Prostate gland (tissue), 2 donors: ENCODE measurements around the gene VKORC1L1. TPM values are rescaled to one million over a fixed set of nuclear protein-coding genes. Genes with fewer than 3 reads are reported as not detected.
"Not testable (repeated sequence)": the region's sequence is repeated elsewhere in the genome, so short reads cannot be mapped to it uniquely, and the experiment has no call there.

Experiments
- DNase-seq: peaks from one replicate; pipeline ENCODE4 v3.0.0-alpha.2; 2019; ENCODE audit warnings: low spot score
- H3K27ac ChIP-seq, 2 donors: fragments of 200-600 bp; sonication (generic); 2 replicates each; pipeline ENCODE4 v1.5.1; 2017 to 2019
- H3K27me3 ChIP-seq: fragments of 200-600 bp; sonication (generic); replicated peaks from 2 replicates; pipeline ENCODE4 v1.5.1; 2019; ENCODE audit not compliant: insufficient read depth
- H3K36me3 ChIP-seq, 2 donors: fragments of 200-600 bp; sonication (generic); 1 replicate in 1 of 2; 2 replicates in 1 of 2; pipeline versions ENCODE4 v1.5.1 to v1.8.1; 2017 to 2019
- H3K4me1 ChIP-seq: fragments of 200-600 bp; sonication (generic); replicated peaks from 2 replicates; pipeline ENCODE4 v1.5.1; 2019
- H3K4me3 ChIP-seq, 2 donors: fragments of 200-600 bp; sonication (generic); 2 replicates each; pipeline ENCODE4 v1.5.1; 2017 to 2019
- H3K9me3 ChIP-seq: fragments of 200-600 bp; sonication (generic); 2 replicates; pipeline ENCODE4 v1.5.1; 2017
- CTCF ChIP-seq, 4 experiments: fragments of 200-600 bp in 2 of 4; fragments of 450-650 bp in 2 of 4; sonication (generic) in 2 of 4; IDR thresholded peaks; 1 replicate in 3 of 4; 2 replicates in 1 of 4; pipeline ENCODE4 v1.5.1; 2016 to 2019; ENCODE audit warnings: antibody characterized with exemption in 4 of 4, mild to moderate bottlenecking in 2 of 4, moderate library complexity in 2 of 4
- POLR2A ChIP-seq: fragments of 450-650 bp; IDR thresholded peaks from one replicate; pipeline ENCODE4 v1.6.1; 2016; ENCODE audit warnings: antibody characterized with exemption, mild to moderate bottlenecking
- POLR2AphosphoS5 ChIP-seq: sonication (generic); formaldehyde crosslinking; IDR thresholded peaks from one replicate; pipeline ENCODE4 v1.6.1; 2017; ENCODE audit warnings: antibody characterized with exemption
- WGBS: methylation state at CpG from one replicate; pipeline ENCODE4 v1.1.5; 2018; 5-methylcytosine and 5-hydroxymethylcytosine counted together
- intact Hi-C: fragments of 100-400 bp; cut with DNase I; formaldehyde crosslinking; loops from one replicate; pipeline ENCODE4 v1.14.2; 2022
- total RNA-seq, 2 donors: library from RNA; depleted of rRNA; stranded (reverse); fragments of >200 nt; gene quantifications; one replicate each; pipeline ENCODE4 v1.1.0, GENCODE V29; 2016

VKORC1L1 gene
- total RNA-seq, 2 donors from 2014 or later, result 10.7 to 17.3 TPM

DNA sequence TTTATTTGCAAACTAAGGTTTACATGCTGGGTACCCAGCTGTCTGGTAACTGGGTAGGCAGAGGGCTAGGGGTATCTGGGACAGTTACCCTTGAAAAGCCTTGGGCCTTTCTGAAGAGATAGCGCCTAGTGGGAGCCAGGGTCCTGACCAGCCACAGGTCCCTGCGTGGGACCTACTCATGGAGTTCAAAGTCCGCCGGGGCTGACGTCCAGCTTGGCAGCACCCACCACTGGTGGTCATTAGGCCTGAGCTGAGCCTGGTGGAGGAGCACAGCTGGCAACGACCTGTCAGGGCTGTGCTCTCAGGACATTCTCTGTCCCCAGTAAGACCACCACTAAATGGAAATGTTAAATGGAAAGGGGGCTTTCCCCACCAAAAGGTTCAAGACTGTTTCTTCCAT lies 89.2 kb downstream of the VKORC1L1 start:
- TF ChIP-seq POLR2AphosphoS5 (no peak), POLR2A (no peak)
- intact Hi-C loops, result no loop called here
- WGBS, result 86% methylated on average over 6 of the region's 6 CpGs
- DNase-seq, result no peak
- Histone ChIP-seq H3K27ac (no peak overlapping the region), H3K4me1 (no peaks in the 10 kb centered on the region), H3K36me3 (peaks cover 0 to 3% of the 10 kb centered on the region in 2 donors), H3K9me3 (no peaks in the 10 kb centered on the region), H3K27me3 (no peaks in the 10 kb centered on the region), H3K4me3 (no peak overlapping the region)

GRCh38 chr7:65964671-65965070 lies 91.8 kb downstream of the VKORC1L1 start:
- H3K27ac ChIP-seq, H3K9me3 ChIP-seq, DNase-seq, H3K4me1 ChIP-seq, H3K4me3 ChIP-seq, H3K36me3 ChIP-seq, H3K27me3 ChIP-seq, intact Hi-C loops: not testable (repeated sequence)
- WGBS, result 89% methylated on average over 3 of the region's 3 CpGs

DNA sequence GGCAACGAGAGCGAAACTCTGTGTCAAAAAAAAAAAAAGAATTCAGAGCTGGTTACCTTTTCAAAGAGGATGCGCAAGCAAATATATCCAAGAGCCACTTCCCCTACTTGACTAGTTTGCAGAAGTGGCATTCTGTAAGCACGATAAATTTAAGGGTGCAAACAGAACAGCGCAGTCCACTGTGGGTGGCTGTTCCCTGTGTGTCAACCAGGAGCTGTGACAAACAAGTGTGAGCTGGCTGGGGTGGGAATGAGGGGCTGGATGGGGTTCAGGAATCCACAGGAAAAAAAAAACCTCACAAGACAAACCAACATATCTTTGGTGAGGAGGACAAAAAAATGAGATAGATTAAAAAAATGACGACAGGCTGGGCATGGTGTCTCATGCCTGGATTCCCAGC lies 93.3 kb downstream of the VKORC1L1 start:
- no peaks in the 10 kb centered on the region for H3K9me3 ChIP-seq
- H3K4me1 ChIP-seq, result no peaks in the 10 kb centered on the region
- H3K27me3 ChIP-seq, result no peaks in the 10 kb centered on the region
- no peak for DNase-seq
- H3K36me3 ChIP-seq, result peaks cover 3 to 11% of the 10 kb centered on the region in 2 donors
- H3K4me3 ChIP-seq, result no peak overlapping the region
- TF ChIP-seq CTCF (IDR thresholded peaks at IDR 0.05) (no peak), POLR2A (no peak)
- 92% methylated on average over 6 of the region's 6 CpGs for WGBS
- no peak overlapping the region for H3K27ac ChIP-seq
- intact Hi-C loops, result no loop called here

GRCh38 chr7:65967361-65968155 lies 94.7 kb downstream of the VKORC1L1 start:
- H3K27me3 ChIP-seq, result no peaks in the 10 kb centered on the region
- H3K4me1 ChIP-seq, result no peaks in the 10 kb centered on the region
- no peak overlapping the region for H3K27ac ChIP-seq
- peaks cover 3 to 11% of the 10 kb centered on the region in 2 donors for H3K36me3 ChIP-seq
- H3K4me3 ChIP-seq, result no peak overlapping the region
- DNase-seq, result no peak
- WGBS, result 93% methylated on average over 17 of the region's 17 CpGs
- intact Hi-C loops, result no loop called here
- H3K9me3 ChIP-seq, result no peaks in the 10 kb centered on the region
- TF ChIP-seq POLR2AphosphoS5, result no peak
- no peak for TF ChIP-seq POLR2A
- TF ChIP-seq CTCF (IDR thresholded peaks at IDR 0.05), result no peak

- Histone ChIP-seq H3K27ac (no peak overlapping the region), H3K27me3 (no peaks in the 10 kb centered on the region), H3K36me3 (peaks cover 7 to 11% of the 10 kb centered on the region in 2 donors), H3K9me3 (no peaks in the 10 kb centered on the region), H3K4me1 (no peaks in the 10 kb centered on the region), H3K4me3 (no peak overlapping the region)
- intact Hi-C loops, result no loop called here
- TF ChIP-seq CTCF (IDR thresholded peaks at IDR 0.05), result no peak
- TF ChIP-seq POLR2A, result no peak
- TF ChIP-seq POLR2AphosphoS5, result no peak
- 95% methylated on average over 26 of the region's 26 CpGs for WGBS
- DNase-seq, result no peak
Measured at GRCh38 chr7:65968256-65969185, 95.6 kb downstream of the VKORC1L1 start.
